Measurements from ENCODE around the gene TCTN1.

DNA sequence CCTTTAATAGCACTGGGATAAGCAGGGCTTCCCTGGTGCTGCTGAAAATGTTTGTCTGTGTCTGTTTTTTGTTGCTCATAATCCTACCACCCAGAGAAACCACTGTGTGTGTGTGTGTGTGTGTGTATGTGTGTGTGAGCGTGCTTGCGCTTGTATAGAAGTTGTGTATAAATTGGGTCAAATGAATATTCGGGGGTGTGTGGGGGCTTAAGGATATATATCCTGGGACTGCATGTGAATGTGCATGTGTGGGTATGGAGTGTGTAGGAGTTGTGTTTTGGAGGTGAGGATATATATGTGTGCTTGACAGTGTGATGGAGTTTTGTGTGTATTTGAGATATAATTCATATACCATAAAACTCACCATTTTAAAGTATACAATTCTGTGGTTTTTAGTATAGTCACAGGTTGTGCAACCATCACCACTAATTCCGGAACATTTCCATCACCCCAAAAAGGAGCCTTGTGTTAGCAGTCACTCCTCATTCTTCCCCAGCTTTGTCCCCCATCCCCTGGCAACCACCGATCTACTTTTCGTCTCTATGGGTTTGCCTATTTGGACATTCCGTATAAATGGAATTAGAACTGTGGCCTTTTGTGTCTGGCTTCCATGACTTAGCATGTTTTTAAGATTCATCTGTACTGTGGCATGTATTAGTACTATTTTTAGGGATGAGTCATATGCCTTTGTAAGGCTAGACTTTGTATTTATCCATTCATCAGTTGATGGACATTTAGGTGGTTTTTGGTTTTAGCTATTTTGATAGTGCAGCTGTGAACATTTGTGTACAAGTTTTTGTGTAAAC lies 25.6 kb downstream of the TCTN1 start:
- TF ChIP-seq POLR2AphosphoS5 (IDR thresholded peaks at IDR 0.05; ENCODE audit: insufficient read depth in 1 of 2, low read depth in 1 of 2) (no peak), POLR2A (IDR thresholded peaks at IDR 0.05) (no peak)

Measured in vagina (tissue), 2 donors.